Prostate gland (tissue), 2 donors: ENCODE data around the gene EML4.

ENCODE experiments used
- CTCF ChIP-seq, 4 experiments: fragments of 200-600 bp in 2 of 4; fragments of 450-650 bp in 2 of 4; sonication (generic) in 2 of 4; IDR thresholded peaks; 1 replicate in 3 of 4; 2 replicates in 1 of 4; pipeline ENCODE4 v1.5.1; 2016 to 2019; ENCODE audit warnings: antibody characterized with exemption in 4 of 4, mild to moderate bottlenecking in 2 of 4, moderate library complexity in 2 of 4
- POLR2A ChIP-seq: fragments of 450-650 bp; IDR thresholded peaks from one replicate; pipeline ENCODE4 v1.6.1; 2016; ENCODE audit warnings: antibody characterized with exemption, mild to moderate bottlenecking
- POLR2AphosphoS5 ChIP-seq: sonication (generic); formaldehyde crosslinking; IDR thresholded peaks from one replicate; pipeline ENCODE4 v1.6.1; 2017; ENCODE audit warnings: antibody characterized with exemption

DNA sequence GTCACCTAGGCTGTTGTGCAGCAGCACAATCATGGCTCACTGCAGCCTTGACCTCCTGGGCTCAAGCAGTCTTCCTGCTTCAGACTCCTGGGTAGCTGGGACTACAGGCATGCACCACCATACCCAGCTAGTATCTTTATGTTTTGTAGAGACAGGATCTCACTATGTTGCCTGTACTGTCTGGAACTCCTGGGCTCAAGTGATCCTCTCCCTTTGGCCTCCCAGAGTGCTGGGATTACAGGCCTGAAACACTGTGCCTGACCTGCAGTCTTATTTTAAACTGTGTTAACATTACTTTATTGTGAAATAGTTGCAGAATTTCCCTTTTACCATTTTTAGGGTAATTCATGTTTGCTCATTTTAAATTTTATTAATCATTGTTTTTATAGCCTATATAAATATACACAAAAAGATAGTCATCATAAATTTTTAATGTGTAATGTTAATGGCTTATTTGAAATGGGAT is 24.6 kb downstream of the EML4 start:
- TF ChIP-seq POLR2A (no peak), CTCF (IDR thresholded peaks at IDR 0.05) (no peak), POLR2AphosphoS5 (no peak)
